GM18526 (cell line): ENCODE data around the gene CCDC18.

Source experiments
- POLR2A ChIP-seq: IDR thresholded peaks from 3 replicates; pipeline ENCODE4 v1.6.1; 2011; ENCODE audit not compliant: insufficient read length; ENCODE audit errors: extremely low read depth

Gene CCDC18

DNA sequence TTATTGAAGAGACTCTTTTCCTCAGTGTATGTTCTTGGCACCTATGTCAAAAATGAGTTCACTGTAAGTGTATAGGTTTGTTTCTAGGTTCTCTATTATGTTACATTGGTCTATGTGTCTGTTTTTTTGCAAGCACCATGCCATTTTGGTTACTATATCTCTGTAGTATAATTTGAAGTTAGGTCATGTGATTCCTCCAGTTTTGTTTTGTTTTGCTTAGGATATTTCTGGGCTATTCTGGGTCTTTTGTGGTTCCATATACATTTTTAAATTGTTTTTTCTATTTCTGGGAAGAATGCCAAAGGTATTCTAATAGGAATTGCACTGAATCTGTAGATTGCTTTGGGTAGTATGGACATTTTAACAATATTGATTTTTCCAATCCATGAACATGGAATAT lies 13.5 kb upstream of the CCDC18 start:
- TF ChIP-seq POLR2A, result no peak

DNA sequence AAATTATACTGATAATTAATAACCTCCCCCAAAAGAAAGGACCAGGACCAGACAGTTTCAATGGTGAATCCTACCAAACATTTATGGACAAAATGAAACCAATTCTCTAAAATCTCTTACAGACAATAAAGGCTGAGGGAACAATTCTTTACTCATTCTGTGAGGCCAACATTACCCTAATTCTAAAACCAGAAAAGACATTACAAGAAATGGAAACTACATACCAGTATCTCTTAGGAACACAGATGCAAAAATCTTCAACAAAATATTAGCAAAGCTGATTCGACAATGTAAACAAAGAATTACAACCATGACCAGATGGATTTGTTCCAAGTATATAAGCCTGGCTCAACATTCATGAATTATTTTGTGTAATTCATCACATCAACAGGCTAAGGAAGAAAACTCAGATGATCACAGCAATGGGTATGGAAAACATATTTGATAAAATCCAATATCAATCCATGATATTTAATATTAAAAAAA lies 8.9 kb upstream of the CCDC18 start:
- no peak for TF ChIP-seq POLR2A

DNA sequence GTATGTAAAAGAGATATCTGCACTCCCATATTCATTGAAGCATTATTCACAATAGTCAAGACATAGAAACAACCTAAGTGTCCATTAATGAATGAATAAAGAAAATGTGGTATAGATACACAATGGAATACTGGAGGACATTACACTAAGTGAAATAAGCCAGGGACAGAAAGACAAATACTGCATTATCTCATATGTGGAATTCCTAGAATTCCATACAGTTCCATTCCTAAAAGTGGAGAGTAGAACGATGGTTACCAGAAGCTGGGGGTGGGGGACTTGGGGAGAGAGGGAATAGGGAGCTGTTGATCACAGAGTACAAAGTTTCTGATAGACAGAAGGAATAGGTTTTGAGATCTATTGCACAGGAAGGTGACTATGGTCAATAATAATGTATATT lies 7.7 kb upstream of the CCDC18 start:
- no peak for TF ChIP-seq POLR2A

DNA sequence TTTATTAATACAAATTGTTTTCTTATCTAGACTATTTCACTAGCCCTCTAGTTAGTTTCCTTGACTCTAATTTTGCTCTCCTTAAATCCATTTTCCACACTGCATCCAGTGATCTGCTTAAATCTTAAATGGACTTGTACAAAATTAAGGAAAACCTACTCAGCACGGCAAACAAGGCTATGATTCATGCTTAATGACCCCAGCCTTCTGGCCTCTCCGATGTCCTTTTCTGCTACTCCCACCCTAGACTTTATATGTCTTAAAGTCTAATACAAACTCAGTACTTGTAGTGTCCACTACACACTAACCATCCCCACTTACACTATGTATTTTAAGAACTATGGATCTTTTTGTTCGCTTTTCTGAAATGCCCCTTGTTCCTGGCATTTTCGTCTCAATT lies 2.5 kb upstream of the CCDC18 start:
- no peak for TF ChIP-seq POLR2A

DNA sequence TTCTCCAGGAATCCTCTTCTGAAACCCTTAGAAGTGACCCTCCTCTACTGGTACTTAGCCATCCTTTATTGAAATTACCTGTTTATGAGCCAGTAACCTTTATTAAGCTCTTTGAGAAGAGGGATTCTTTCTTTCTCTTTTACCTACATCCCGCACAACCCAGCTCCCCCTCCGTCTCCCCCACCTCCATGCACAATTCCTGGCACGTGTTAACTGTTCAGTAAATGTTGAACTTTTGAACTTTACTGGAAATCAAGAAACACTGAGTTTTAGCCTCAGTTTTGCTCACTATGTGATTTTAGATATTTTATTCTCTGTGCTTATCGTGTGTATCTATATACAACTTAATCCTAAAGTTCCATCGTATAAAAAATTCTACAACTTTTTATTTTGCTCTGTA lies 2.1 kb upstream of the CCDC18 start:
- TF ChIP-seq POLR2A, result no peak

DNA sequence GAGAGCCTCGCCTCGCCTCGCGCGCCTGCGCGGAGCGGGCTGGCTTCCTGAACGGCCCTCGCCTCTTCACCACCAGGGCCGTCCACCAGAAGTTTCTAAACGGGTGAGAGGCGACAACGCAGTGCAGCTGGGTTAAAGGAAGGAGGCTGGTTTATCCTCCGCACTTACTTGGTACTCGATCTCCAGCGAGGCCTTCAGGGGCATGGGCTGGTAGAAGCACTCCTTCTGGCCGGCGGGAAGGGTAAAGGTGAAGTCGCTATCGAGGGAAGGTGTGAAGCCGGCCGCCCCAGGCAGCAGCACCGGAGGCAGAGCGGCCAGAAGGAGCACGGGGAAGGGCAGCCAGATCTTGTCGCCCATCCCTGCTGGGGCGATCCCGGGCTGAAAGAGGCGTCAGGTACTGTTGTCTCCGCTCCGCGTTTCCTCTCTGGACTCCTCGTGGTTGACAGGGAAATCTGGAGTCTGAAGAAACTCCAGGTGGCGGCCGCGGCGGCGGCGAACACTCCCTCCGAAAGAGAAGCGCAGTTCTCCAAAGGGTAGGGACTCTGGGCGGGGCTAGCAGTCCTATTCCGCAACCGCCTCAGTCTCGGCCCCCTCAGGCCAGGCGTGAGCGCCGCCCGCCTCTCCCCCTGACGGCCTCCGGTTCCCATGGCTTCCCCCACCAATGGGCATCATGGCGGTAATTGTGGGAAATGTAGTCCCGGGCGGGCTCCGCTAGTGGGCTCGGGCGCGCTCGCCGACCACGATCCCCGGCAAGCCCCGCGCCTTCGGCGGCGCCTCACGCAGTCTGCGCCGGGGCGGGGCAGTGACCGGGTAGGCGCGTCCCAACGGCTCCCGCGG lies 420 bp upstream of the CCDC18 start, which contains the start of gene TMED5:
Gene TMED5 (minus strand): TSS at position 528 of the 837 bp plus-strand sequence. CDS start 171 bp downstream, at position 357.
- TF ChIP-seq POLR2A, result peak; percentile 62

DNA sequence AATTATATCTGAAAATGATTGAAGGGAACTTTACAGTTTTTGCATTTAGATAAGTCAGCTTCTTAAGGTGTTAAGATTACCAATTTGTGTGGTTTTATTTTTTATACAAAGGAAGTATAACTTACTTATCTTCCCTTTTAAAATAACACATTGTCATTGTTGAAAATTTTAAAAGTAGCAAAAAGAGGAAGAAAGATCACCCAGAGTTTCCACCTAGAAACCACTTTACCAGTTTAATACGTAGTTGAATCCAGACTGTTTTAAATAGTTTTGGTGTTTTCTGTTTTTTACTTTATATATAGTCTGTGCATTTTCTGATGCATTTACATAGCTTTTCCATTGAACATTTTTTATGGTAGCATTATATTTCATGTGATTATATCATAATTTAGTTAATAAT lies 6.1 kb downstream of the CCDC18 start:
- no peak for TF ChIP-seq POLR2A

DNA sequence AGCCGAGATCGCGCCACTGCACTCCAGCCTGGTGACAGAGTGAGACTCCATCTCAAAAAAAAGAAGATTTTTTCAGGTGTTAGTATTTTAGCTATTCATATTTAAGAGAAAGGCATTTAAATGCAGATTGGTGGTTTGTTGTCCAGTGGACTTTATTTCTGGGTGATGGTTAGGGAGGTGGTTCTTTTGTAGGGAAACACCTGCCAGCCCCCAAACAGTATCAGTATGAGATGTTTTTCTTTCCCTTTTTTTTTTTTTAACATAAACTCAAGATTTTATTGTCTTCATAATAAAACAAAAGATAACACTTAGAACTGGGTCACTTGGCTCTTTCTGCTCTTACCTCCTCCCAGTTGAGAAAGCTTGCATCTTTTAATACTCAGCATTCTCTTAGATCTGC lies 9.9 kb downstream of the CCDC18 start:
- no peak for TF ChIP-seq POLR2A

DNA sequence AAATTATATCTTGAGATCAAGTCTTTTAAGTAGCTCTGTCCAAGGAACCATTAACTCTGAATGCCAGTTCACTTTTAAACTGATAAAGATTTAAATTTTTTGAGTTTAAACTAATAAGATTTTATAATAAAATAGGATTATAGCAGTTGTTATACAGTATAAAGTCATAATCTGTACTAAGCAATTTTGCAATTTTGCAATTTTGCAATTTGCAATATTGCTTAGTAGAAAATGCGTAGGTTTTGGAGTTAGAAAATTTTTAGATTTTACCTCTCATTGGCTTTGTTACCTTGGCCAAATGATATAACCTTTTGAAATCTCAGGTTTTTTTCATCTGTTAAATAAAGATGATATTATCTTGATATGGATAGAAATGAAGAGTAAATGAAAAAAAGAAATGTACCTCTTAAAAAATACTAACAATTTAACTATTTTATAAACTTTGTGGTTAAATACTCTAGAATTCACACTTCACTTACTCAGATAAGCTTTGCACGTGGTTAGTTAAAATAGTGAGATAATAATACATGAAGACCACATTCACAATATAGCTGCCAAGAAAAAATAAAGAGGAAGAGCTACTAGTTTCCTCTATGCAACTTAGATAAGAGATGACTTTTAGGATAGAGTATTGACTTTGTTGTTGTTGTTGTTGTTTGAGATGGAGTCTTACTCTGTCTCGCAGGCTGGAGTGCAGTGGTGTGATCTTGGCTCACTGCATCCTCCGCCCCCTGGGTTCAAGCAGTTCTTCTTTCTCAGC lies 13.9 kb downstream of the CCDC18 start:
- no peak for TF ChIP-seq POLR2A

DNA sequence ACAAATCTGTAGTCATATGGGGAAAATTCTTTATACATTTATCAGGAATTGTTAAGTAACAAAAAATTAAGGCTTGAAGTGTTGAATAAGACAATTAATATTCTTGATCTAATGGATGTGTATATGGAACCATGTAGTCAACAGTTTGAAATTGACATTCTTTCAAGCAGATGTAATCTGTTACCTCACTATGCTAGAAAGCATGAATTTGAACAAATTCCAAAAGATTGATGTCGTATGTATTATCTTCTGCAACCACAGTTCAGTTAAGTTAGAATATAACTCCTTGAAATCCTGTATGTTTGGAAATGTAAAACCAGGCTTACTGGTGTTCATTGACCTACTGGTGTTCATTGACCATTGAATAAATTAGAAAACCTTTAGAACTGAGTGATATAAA lies 16.1 kb downstream of the CCDC18 start:
- no peak for TF ChIP-seq POLR2A

DNA sequence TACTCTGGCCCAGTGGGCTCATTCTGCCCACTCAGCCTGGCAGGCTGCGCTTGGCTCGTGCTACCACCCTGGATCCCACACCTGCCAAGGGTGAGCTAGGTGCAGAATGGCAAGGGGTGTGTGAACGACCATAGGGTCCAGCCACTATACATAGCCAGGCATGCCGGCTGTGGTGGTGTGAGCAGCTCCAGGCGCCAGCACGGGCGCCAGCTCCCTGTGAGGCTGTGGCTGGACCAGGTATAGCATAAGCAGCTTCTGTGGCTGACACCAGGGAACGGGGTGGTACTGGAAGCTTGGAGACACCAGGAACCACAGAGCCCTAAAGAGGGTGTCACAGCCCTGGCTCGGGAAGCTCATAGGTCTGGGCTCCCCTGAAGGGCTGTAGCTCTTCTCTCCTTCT lies 18.6 kb downstream of the CCDC18 start:
- no peak for TF ChIP-seq POLR2A

DNA sequence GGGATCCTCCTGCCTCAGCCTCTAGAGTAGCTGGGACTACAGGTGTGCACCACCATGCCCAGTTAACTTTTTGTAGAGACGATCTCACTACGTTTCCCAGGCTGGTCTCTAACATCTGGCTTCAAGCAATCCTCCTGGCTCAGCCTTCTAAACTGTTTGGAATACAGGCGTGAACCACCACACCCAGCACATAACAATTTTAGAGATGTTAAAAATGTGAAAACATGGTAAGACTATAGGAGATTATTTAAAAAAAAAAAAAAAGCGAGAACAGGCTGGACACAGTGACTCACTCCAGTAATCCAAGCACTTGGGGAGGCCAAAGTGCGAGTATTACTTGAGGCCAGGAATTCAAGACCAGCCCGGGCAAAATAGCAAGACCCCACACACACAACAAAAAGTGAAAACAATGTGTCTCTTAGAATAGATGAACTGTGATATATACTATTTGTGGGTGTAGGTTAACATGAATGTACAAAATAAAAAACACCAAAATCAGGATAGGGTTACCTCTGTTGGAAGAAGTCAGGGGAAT lies 19.6 kb downstream of the CCDC18 start:
- TF ChIP-seq POLR2A, result no peak

DNA sequence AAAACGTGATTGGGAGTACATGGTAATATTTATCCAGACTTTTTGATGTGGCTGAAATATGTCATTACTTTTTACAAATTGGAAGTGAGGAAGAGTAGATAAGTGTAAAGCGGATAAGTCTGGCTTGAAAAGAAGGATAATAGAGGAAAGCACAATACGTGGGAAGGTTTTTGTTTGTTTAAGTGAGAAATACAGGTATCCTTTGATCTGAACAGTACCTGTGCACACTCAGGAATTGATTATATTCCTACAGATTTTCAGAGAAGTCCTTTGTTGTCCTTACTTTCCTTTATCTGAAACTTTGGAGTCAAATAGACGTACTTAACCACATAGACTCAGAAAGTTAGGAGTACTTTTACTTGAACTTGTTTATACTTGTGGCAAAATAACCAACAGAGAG lies 20.2 kb downstream of the CCDC18 start:
- no peak for TF ChIP-seq POLR2A

DNA sequence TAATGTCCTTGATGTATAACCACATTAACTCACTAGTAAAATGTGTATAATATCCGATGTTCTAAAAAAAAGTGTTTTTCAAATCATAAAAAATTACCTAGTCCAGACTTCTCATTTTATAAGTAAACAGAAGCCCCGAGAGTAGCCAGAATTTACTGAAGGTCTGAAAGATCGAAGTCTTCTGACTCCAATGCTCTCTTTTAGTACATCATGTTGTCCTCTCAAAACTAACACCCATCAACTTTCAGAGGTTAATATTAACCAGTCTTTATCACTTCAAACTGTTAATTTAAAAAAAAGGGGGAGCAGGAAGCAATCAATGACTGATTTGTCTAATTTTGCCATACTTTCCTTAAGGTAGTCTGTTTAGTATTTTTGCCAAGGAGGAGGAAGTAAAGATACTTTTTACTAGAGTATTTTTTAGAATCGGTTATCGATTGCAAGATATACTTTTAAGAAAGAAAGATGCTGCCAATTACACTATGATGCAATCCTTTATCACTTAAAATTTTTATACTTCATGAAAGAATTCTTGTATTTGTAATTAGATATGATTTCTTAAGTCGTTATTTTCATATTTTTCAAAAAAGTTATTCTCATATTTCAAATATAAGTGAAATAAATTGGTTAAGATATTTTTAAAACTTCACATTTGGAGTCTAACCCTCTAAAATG lies 25.5 kb downstream of the CCDC18 start:
- no peak for TF ChIP-seq POLR2A

DNA sequence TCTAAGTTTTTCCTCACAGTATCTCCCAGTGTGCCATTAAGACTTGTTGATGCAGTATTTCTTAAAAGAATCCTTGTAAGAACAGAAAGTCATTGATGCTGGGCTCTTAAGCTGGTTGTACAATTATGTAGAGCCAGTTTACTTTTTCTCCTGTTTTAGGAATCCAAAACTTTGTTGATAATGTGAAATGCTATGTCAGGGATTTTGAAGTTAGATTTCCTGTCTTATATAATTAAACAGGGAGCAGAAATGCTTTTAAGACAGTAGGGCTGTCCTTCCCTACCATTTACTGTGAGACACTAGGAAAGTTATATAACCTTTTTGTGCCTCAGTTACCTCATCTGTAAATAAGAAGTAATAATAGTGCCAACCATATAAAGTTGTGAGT lies 26.0 kb downstream of the CCDC18 start:
- no peak for TF ChIP-seq POLR2A
